Fibroblast of the aortic adventitia (primary cell): ENCODE measurements around the gene EN2. TPM values are rescaled to one million over a fixed set of nuclear protein-coding genes. Genes with fewer than 3 reads are reported as not detected.

ENCODE experiments used
- DNase-seq: peaks from one replicate; pipeline ENCODE4 v3.0.0-alpha.2; 2010; ENCODE audit warnings: low read depth
- H3K4me3 ChIP-seq: 2 replicates; pipeline ENCODE4 v1.5.1; 2011; ENCODE audit warnings: low read depth, mild to moderate bottlenecking, control low read depth, low read length, moderate library complexity
- CTCF ChIP-seq: IDR thresholded peaks from 2 replicates; pipeline ENCODE4 v1.5.1; 2011; ENCODE audit warnings: mild to moderate bottlenecking, low read length, control low read depth, inconsistent platforms; ENCODE audit not compliant: insufficient read depth
- total RNA-seq: library from RNA; depleted of rRNA; stranded (reverse); fragments of >200 nt; gene quantifications from 2 replicates; pipeline ENCODE4 v1.2.3, GENCODE V29; 2012; ENCODE audit warnings: low replicate concordance

The EN2 gene
- total RNA-seq, 1 donor = under 0.01 TPM

- H3K4me3 ChIP-seq = no peak overlapping the region
- no peak for TF ChIP-seq CTCF
- no peak for DNase-seq
Measured at GRCh38 chr7:155512246-155512887, 54.4 kb downstream of the EN2 start.

GRCh38 chr7:155513543-155514285 is 55.8 kb downstream of the EN2 start:
- TF ChIP-seq CTCF = no peak
- no peak overlapping the region for H3K4me3 ChIP-seq
- no peak for DNase-seq

- no peak for DNase-seq
- TF ChIP-seq CTCF = no peak
- H3K4me3 ChIP-seq = no peak overlapping the region
Measured at GRCh38 chr7:155514296-155514695, 56.4 kb downstream of the EN2 start.

Other genes starting within 250 kb of the EN2 start
- gene INSIG1, start 160.3 kb upstream of the EN2 start, total RNA-seq = 79.6 and 313 TPM in 2 replicates
- gene CNPY1, start 88.4 kb downstream of the EN2 start, total RNA-seq = not detected in 2 replicates
- gene RBM33, start 186.5 kb downstream of the EN2 start, total RNA-seq = 21.9 and 72.1 TPM in 2 replicates